HG03378 (cell line): ENCODE measurements around the gene LY6G6C.

Experiments
- ATAC-seq: cut with Tn5 transposase; IDR thresholded peaks from one replicate; pipeline ENCODE4 v1.9.1; 2021; ENCODE audit warnings: mild to moderate bottlenecking, moderate library complexity; ENCODE audit not compliant: unreplicated experiment

LY6G6C gene, protein sequence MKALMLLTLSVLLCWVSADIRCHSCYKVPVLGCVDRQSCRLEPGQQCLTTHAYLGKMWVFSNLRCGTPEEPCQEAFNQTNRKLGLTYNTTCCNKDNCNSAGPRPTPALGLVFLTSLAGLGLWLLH

DNA sequence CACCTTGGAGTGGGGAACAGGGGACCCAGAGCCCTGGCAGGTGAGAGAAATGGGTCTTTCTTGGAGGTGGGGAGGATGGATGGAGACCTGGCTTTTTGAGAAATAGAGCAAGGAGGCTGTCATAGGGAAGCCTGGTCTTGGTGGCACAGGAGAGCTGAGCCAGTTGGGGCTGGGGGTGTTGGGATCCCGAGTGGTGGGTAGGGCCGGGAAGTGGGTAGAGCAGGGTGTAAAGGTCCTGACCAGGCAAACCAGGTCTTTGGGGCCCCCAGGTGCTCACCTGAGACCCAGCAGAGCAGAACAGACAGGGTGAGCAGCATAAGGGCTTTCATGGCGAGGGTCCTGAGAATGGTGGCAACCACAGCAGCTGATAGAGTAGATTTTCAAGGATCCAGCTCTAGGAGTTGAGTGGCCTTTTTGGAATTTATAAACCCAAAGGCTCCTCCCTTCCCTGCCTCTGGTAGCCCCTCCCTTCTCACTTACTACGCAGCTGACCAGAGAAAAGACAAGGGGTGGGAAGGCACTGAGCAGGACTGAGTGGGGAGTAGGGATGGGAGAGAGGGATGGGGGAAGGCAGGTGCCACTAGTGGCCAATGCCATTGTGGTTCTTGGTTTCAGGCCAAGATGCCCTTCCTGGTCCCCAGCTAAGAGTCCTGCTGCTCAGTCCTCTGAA, at the start of gene LY6G6C:
LY6G6C (minus strand) TSS at position 396 of the 670 bp plus-strand sequence; CDS start at position 329, 67 bp downstream.
- no peak for ATAC-seq

DNA sequence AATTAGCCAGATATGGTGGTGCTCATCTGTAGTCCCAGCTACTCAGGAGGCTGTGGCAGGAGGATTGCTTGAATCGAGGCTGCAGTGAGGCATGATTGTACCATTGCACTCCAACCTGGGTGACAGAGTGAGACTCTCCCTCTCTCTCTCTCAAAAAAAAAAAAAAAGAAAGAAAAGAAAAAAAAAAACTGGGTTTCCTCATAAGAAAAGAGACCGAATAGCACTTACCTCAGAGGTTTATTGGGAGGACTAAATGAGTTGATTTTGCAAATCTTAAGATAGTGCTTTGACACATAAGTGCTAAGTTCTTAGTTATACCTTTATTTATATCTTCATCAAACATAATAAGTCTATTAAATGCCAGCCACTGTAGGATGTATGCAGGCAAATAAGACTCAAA, 49.3 kb upstream of the LY6G6C start:
- ATAC-seq: no peak

DNA sequence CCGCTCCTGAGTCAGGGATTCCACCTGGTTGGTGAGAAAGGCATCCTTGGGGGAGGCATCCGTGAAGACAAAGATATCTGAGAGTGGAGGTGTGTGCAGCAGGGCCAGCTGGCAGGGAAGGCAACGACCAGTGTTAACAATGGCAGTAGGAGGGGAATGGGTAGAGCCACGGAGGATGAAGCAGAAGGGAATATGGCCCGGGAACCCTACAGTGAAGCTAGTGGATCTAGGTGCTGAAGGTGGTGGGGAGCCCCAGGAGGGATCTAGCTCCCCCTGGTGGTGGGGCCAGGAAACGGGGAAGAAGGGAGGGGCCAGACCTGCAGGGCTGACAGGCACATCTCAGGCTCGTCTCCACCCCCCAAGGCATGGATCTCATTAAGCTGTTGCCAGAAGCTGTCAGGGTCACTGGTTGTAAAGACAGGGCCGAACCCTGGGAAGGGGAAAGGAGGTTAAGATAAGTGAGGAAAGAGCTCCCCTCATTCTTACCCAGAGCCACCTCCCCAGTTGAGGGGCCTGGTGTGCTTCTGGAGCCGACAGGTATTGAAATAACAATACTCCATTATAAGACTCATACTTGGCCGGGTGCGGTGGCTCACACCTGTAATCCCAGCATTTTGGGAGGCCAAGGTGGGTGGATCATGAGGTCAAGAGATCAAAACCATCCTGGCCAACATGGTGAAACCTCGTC, 48.3 kb upstream of the LY6G6C start:
- ATAC-seq: no peak

DNA sequence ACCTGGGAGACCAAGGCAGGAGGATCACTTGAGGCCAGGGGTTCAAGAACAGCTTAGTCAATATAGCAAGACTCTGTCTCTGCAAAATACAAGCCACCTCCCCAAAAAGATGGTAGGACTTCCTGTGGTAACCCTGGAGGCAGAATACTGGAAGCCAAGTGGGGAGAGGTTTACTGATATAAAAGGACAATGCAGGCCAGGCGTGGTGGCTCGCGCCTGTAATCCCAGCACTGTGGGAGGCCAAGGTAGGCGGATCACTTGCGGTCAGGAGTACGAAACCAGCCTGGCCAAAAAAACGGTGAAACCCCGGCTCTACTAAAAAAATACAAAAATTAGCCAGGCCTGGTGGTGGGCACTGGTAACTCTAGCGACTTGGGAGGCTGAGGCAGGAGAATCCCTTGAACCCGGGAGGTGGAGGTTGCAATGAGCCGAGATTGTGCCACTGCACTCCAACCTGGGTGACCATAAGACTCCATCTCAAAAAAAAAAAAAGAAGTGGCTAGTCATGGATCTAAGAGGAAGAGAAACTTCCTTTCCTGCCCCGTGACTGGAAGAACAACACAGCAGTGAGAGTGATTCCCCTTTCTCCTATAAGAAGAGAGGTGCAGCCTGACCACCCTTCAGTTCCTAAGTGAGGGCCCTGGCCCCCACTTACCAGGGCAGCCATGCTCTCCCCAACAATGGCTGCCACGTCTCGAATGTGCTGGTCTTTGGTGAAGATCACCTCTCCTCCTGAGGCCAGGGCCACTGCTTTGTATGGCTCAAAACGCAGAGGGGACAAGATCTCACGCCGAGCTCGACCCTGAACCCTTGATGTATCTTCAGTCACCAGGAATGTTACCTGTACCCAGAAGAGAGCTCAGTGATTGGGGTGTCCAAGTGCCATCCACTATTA, 47.1 kb upstream of the LY6G6C start:
- no peak for ATAC-seq

DNA sequence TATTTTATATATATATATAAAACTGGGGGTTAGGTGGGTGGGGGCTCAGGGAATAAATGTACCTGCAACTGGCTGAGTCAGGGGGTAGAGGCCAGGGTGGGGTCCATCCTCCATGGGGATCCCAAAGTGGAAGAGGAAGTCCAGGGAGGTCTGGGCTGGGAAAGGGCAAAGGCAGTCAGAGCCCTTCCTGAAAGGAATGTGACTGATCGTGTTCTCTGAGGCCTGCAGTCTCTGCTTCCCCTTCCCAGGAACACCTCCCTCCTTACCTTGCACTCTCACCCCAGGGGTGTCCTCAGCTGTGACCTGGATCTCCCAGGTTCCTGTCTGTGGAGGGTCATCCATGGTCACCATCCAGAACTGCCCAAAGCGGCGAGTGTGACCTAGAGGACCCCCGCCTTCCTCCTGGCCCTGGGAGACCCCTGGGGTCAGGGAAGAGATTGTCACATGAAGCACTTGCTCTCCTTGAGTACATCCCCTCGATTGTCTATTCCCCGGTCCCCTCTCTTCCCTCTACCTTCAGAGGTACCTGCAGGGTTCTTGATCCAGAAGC, 45.6 kb upstream of the LY6G6C start:
- ATAC-seq: no peak

DNA sequence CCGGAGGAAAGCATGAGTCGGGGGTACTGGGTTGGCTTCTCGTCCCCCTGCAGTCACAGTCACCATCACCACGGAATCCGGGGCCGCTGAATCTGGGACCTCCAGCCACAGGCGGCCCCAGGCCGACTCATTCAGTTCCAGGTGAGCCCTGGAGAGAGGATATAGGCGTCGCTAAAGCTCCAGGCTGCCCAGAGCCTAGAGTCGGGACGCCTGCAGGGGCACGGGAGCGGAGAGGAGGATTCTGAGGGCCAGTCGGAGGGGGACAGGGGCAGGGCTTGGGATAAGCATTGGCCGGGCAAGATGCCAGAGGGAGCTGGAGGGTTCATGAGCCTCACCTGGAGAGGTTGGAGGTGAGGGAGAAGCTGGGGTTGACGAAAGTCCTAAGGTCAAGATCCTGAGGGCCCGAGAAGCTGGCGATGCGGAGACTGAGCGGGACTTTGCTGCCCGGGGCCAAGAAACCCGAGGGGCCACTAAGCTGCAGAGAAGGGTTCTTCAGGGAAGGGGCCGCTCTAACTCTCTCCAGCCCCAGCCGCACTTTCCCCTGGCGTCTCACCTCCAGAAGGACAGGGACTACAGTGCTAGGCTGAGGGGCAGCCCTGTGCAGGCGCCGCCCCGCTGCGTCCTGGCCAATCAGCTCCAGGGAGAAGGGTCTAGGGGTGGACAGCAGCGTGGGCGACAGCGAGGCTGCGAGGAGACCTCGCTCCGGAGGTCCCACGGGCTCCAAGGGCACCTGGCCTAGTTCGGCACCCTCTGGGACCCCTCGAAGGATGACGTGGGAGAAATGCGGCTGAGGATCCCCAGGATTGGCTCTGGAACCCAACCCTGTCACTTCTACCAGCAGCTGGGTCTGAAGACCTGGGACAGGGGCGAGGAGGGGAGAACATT, 44.6 kb upstream of the LY6G6C start:
- no peak for ATAC-seq

DNA sequence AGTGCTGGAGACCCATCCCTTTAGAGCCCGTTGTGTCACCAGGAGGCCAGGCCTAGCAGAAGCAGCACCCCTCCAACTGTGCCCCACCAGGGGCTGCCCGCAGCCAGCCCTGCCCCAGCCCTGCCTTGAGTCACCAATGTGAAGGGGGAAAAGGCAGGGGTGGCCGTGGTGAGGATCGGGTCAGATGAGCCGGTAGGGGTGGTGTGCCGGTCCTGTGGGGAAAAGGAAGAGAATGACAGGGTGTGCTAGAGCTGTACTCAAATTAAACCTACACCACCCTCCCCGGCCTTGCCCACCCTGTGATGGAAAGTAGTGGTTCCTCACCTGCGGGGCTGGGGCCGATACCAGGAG, 44.0 kb upstream of the LY6G6C start:
- ATAC-seq: no peak

DNA sequence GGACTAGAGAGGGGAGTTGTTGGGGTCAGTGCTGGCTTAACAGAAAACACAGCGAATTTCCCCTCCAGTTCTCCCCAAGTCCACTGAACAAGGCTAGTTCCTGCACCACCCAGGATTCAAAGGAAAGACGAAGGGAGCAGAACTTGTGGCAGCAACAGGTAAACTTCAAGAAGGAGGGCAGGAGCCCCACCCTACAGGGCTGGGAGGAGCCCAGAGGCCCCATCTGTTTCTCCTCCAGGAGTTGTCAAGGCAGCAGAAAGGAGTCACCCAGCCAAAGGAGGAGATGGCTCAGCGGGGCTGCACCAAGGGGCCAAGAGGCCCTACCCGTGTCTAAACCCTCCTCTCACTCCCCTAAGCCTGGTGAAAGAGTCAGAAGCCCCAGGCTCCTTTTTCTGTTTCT, 42.7 kb upstream of the LY6G6C start:
- no peak for ATAC-seq

DNA sequence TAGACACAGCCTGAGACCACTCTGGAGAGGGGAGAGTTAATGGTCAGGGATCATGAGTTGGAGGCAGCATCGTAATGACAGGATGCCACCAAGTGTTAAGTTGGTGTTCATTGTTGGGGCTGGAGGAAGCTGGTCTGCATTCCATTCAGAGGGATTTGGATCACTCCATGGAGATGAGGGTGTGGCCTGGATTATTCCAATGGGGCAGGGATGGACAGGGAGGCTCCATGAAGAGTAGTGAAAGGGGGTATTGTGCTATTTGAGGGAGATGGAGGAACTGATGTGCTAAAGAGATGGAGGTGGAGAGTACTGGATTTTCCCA, 42.0 kb upstream of the LY6G6C start:
- ATAC-seq: no peak

DNA sequence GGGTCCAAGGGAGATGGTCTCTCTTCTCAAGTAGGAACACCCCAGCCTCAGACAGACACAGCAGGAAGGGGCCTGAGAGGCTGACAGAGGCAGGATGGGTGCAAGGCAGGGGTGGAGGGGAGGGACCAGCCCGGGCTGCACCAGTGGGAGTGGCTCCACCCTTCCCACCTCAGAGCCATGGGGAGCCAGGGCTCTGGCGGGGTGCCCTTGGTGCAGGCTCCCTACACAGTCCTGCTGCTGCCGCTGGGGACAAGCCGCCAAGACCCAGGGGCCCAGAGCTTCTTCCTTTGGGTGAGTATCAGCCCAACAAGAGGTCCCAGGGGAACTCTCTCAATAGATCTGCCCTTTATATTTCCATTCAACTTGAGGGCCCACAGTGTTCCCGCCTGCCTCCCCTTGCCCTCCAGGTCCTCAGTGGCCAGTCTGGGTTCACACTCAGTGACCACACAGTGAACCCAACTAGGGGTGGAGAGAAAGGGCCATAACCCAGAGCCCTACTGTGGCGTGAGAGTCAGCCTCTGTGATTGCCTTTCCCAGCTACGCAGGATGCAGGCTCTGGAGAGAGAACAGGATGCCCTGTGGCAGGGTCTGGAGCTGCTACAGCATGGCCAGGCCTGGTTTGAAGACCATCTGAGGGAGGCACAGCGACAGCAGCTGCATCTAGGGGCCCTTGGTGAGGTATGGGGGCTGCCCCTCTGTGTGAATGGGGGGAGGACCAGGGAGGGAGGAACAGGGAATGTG, 41.5 kb upstream of the LY6G6C start:
- ATAC-seq: no peak

DNA sequence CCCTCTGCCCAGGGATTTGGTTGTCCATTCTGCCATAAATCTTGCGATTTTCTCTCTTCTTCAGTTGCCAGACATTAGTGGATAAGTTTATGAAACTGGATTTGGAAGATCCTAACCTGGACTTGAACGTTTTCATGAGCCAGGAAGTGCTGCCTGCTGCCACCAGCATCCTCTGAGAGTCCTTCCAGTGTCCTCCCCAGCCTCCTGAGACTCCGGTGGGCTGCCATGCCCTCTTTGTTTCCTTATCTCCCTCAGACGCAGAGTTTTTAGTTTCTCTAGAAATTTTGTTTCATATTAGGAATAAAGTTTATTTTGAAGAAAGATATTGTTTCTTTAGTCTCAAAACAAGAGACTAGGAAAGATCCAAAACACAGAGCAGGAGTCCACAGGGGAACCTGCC, 40.8 kb upstream of the LY6G6C start, which contains the start of gene SAPCD1:
SAPCD1 (plus strand) TSS at position 301 of the 400 bp plus-strand sequence. CDS start 399 bp downstream, outside the sequence.
- no peak for ATAC-seq

DNA sequence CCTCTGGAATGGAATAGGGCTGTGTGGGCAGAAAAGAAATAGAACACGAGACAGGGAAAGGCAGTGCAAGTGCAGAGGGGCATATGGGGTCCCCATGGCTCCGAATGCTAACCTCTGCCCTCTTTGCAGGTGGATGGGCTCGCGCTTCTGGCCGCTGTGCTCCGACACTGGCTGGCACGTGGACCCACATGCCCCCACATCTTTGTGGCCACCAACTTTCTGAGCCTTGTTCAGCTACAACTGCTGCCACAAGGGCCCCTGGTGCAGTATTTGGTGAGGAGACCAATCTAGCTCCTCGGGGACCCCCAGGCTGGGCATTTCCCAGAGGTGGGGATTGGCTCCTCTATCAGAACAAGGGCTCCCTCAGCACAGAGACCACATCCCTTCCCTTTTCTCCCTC, 39.8 kb upstream of the LY6G6C start:
- no peak for ATAC-seq

DNA sequence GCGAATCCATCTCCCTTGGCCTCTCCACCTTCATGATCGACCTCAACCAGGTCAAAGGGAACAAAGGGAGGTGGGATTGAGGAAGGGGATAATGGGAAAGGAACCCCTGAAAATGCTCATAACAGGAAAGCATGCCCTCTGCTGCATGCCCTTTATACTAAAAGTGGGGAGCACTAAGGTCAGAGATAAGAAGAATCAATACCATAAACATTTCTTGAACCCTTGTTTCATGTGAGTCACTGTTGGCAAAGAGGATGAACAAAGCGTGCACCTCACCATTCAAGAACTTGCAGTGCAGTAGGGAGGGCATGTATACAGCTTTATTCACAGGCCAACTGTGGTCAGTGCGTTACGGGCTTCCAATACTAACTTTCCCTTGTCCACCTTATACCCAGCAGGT, 39.2 kb upstream of the LY6G6C start:
- ATAC-seq: no peak

DNA sequence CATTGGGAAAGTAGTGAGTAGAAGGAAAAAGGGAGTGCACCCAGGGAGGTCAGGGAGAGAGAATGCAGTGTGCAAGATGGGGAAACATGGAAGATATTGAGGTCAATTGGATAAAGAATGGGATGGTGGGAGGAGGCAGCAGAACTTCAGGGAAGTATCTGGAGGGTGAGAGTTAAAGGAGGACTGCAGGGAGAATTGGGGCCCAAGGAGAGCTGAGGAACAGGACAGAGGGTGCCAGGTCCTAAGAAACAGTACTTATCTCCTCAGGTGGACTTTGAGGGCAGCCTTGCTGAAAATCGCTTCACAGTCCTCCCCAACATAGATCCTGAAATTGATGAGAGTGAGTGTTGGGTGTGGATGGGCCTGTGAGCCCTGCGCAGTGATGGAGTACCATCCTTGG, 36.7 kb upstream of the LY6G6C start:
- no peak for ATAC-seq

DNA sequence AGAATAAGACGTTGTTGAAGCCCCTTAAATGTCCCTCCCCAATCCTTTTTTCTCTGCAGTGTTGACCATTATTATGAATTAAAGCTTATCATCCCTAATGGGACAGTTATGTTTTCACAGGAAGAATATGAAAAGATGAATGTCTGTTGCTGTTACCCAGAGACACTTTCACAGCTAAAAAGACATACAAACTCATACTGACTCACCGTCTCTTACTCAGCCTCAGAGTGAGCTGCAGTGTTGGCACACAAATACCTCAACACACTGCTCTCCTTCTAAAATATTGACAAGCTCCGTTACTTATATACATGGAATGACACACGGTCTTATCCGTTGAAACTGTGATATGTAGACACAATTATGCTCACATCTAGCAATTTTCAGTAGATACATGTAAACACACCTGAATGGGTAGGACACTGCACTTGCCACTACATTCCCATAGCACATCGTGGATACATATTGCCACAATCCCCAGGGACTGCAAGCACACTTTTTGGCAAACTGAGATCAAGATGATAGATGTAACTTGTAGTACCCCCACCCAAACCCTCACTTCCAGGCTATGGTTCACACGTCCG, 31.3 kb upstream of the LY6G6C start:
- no peak for ATAC-seq

DNA sequence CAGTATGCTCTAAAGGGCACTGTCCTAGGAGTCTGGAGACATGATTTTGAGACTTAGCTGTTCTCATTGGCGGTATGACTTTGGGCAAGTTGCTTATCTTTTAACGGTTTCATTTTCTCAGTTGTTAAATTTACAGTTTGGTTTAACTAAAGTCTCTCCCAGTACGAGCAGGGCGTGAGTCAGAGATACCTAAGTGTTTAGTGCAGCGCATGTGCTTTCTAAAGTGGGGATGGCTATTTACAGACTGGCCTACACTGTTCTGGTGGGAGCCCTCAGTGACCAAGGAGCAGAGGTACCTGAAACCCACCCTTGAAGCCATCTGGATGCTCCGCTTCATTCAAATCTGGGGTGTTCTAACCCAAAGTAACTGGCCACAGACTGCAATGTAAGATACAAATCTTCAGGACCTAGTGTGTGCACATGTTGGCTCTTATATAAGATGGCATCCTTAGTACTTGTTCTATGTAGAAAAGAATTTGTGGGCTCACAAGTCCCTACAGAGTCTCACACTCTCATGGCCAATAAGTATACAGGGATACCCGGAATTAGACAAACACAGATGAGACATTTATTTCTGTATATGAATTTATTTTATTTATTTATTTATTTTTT, 29.0 kb upstream of the LY6G6C start:
- no peak for ATAC-seq

DNA sequence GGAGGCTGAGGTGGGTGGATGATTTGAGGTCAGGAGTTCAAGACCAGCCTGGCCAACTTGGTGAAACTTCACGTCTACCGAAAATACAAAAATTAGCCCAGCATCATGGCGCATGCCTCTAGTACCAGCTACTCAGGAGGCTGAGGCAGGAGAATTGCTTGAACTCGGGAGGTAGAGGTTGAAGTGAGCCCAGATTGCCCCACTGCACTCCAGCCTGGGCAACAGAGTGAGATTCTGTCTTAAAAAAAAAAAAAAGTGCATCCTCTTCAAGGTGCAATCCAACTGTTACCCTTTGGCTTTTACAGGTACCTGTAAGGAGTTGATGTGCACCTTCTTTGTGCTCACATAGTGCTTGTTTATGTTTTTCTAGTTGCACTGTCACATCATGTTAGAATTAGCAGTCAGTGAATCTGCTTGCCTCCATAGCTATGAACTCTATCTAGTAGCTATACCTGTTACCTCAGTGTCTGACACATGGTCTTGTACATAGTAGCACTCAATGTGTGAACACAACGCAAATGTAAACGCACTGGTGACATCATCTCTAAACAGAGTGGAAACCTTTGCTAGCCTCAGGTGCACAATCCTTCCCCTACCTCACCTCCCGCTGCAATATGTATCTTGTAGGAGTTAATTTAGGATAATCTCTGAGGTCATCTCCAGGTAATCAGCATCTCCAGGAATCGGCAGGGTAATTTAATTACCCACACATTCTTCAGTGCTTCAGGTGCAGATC, 27.9 kb upstream of the LY6G6C start:
- no peak for ATAC-seq

DNA sequence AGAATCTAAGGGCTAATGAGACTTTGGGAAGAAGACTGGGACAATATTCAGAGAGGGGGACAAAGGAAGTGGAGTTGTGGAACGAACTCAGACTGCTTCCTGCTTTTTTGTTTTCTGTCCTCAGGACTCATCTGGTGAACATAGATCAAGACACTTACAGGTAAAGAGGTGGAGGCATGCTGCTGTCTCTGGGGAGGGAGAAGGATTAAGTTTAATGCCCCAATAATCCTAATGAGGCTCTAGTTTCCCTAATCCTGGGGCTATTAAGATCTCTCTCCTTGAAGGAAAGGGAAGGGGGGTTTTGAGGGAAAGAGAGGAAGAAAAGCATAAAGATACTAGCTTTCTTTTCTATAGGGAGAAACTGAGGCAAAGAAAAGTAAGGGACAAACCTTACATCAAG, 22.9 kb upstream of the LY6G6C start:
- ATAC-seq: no peak
